Stimulated activated CD8-positive, alpha-beta memory T cell treated with anti-CD3 and anti-CD28 coated beads, Interleukin-2, amount 100 ng/mL, for 48 hours (primary cell): ENCODE results near the gene IDI1.

Experiments used
- DNase-seq, 2 donors: peaks; one replicate each; pipeline ENCODE4 v3.0.0-alpha.2; 2020; ENCODE audit warnings: low read depth in 2 of 2

Gene IDI1

DNA sequence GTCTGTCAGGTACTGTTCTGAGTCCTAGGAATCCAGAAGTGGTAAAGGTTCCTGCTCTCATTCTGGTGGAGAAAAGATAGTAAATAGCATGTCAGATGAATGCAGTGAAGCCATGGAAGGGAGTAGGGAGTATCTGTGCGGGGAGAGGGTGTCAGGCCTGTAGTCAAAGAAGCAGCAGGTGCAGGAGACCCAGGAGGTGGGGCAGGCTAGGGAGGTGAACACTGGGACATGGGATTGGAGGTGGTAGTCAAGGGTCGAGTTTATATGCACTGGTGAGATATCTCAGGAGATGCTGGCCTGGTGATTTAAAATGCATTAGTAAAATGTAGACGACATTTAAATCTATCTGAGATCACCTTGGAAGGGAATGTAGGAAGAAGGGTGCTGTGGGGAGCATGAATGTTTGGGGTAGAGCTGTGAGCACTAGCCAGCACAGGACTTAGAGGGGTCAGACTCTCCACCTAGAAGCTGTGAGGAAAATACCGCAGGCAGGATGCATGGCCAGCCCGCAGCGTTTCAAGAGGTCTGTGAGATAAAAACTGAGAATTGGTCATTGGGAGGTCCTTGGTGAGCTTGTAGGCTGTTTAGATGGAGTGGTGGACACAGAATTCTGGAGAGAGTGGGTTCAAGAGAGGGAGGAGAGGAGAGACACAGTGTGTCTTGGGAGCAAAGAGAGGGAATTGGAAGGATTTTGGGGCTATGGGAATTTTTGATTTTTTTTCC, 53.9 kb downstream of the IDI1 start:
- no peak for DNase-seq

DNA sequence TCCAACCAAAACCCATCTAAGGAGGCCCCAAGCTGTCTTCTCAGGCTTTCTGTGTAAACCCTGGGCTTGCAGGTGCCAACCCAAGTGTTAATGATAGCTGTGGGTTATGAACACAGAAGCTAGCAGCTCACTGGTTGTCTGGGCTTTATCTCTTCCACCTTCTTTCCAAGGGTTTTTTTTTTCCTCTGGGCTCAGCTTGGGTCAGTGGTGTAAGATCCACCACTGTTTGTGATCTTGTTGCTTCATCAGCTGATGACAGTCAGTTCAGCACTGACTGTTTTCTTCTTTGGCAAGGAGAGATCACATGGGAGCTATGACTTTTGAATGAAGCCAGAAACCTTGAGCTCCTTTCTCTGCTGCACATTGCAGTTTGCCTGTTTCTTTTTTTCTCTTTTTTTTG, 56.0 kb downstream of the IDI1 start:
- no peak for DNase-seq

DNA sequence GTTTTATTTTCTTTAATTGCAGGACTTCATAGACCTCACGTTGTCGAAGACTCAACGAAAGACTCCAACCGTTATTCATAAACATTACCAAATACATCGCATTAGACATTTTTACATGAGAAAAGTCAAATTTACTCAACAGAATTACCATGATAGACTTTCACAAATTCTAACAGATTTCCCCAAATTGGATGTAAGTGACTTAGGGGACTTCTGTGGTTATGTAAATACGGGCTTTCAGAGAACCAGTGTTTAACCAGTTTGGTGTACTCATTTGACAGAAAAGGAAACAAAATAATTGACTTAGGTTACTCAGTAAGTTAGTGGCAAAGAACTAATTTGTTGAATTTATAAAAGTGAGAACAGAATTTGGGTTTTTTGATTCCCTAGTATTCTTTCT, 56.5 kb downstream of the IDI1 start:
- DNase-seq: no peak

DNA sequence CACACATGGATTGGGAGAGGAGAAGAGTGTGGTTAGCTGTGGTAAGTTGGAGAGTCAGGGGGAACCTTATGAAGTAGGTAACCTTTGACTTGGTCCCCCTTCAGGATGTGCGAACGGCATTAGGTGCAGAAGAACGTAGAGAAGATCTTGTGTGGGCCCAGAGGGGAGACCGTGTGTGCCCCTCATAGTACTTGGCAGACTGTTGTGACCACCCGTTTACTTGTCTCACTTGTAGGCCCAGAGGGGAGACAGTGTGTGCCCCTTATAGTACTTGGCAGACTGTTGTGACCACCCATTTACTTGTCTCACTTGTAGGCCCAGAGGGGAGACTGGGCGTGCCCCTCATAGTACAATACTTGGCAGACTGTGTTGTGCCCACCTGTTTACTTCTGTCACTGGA, 58.1 kb downstream of the IDI1 start:
- DNase-seq: no peak
